GM23338 (cell line): ENCODE data around the gene PRPF6. TPM values are rescaled to one million over a fixed set of nuclear protein-coding genes. Genes with fewer than 3 reads are reported as not detected.

ENCODE experiments used
- ATAC-seq: fragments of 200-7000 bp; cut with Tn5 transposase; 3 replicates; pipeline ENCODE4 v1.9.1; 2020
- DNase-seq: peaks from one replicate; pipeline ENCODE4 v3.0.0-alpha.2; 2015; ENCODE audit warnings: low spot score
- H2AFZ ChIP-seq: fragments of 200-600 bp; sonication (generic); 2 replicates; pipeline ENCODE4 v1.8.0; 2016; ENCODE audit warnings: antibody characterized with exemption, mild to moderate bottlenecking, moderate library complexity
- H3F3A ChIP-seq: fragments of 200-600 bp; sonication (generic); replicated peaks from 2 replicates; pipeline ENCODE4 v1.8.0; 2017; ENCODE audit warnings: antibody characterized with exemption, mixed run types, low read depth
- H3K27ac ChIP-seq: fragments of 200-600 bp; sonication (generic); 2 replicates; pipeline ENCODE4 v1.6.1; 2016; ENCODE audit warnings: low read depth
- H3K27me3 ChIP-seq: fragments of 200-600 bp; sonication (generic); 2 replicates; pipeline ENCODE4 v1.8.0; 2016; ENCODE audit warnings: mild to moderate bottlenecking, mixed run types, moderate library complexity; ENCODE audit not compliant: insufficient read depth
- H3K36me3 ChIP-seq: fragments of 200-600 bp; sonication (generic); 2 replicates; pipeline ENCODE4 v1.8.0; 2016; ENCODE audit warnings: mild to moderate bottlenecking; ENCODE audit not compliant: insufficient read depth
- H3K4me1 ChIP-seq: fragments of 200-600 bp; sonication (generic); 2 replicates; pipeline ENCODE4 v1.8.0; 2016; ENCODE audit warnings: mild to moderate bottlenecking, moderate library complexity; ENCODE audit not compliant: insufficient read depth
- H3K4me2 ChIP-seq: fragments of 200-600 bp; sonication (generic); 2 replicates; pipeline ENCODE4 v1.7.1; 2017; ENCODE audit warnings: mixed run types
- H3K4me3 ChIP-seq: fragments of 200-600 bp; sonication (generic); 2 replicates; pipeline ENCODE4 v1.6.1; 2016; ENCODE audit warnings: mixed run types
- H3K79me2 ChIP-seq: fragments of 200-600 bp; sonication (generic); replicated peaks from 2 replicates; pipeline ENCODE4 v1.8.0; 2017; ENCODE audit warnings: mild to moderate bottlenecking; ENCODE audit not compliant: insufficient read depth
- H3K9me2 ChIP-seq: fragments of 200-600 bp; sonication (generic); 2 replicates; pipeline ENCODE4 v1.8.0; 2017; ENCODE audit not compliant: insufficient read depth
- H4K20me1 ChIP-seq: fragments of 200-600 bp; sonication (generic); replicated peaks from 2 replicates; pipeline ENCODE4 v1.8.0; 2017; ENCODE audit warnings: mild to moderate bottlenecking; ENCODE audit not compliant: insufficient read depth
- H3K27ac Mint-ChIP-seq: 2 replicates; pipeline ENCODE4 v1.8.0; 2020; ENCODE audit warnings: inconsistent platforms, mild to moderate bottlenecking, moderate library complexity, mixed read lengths
- H3K27me3 Mint-ChIP-seq: 3 replicates; pipeline ENCODE4 v1.8.0; 2022; ENCODE audit warnings: low read depth, mild to moderate bottlenecking, moderate library complexity, mixed read lengths, inconsistent platforms; ENCODE audit not compliant: insufficient read depth, poor library complexity
- H3K36me3 Mint-ChIP-seq: 3 replicates; pipeline ENCODE4 v1.8.0; 2021; ENCODE audit warnings: low read depth, mild to moderate bottlenecking, inconsistent platforms, moderate library complexity, mixed read lengths
- H3K4me1 Mint-ChIP-seq: 3 replicates; pipeline ENCODE4 v1.8.0; 2020; ENCODE audit warnings: mild to moderate bottlenecking, inconsistent platforms, mixed read lengths
- H3K4me3 Mint-ChIP-seq: 3 replicates; pipeline ENCODE4 v1.8.0; 2021; ENCODE audit warnings: moderate library complexity, mild to moderate bottlenecking, inconsistent platforms, mixed read lengths
- H3K9me3 Mint-ChIP-seq: 3 replicates; pipeline ENCODE4 v1.8.0; 2020; ENCODE audit warnings: moderate library complexity, mild to moderate bottlenecking, inconsistent platforms, mixed read lengths
- CREB1 ChIP-seq: fragments of 250-450 bp; sonication (Bioruptor Pico); IDR thresholded peaks from 2 replicates; pipeline ENCODE4 v1.5.0; 2020; ENCODE audit warnings: low read depth, mild to moderate bottlenecking, moderate library complexity
- EZH2 ChIP-seq: fragments of 200-600 bp; sonication (generic); IDR thresholded peaks from one replicate; pipeline ENCODE4 v1.8.0; 2017; ENCODE audit warnings: antibody characterized with exemption, mild to moderate bottlenecking, low read depth; ENCODE audit not compliant: unreplicated experiment
- JUNB ChIP-seq: IDR thresholded peaks from one replicate; pipeline ENCODE4 v1.6.1; 2016; ENCODE audit warnings: antibody characterized with exemption; ENCODE audit not compliant: unreplicated experiment
- NANOG ChIP-seq: IDR thresholded peaks from 2 replicates; pipeline ENCODE4 v1.6.1; 2016; ENCODE audit warnings: antibody characterized with exemption, borderline replicate concordance
- POLR2AphosphoS5 ChIP-seq: IDR thresholded peaks from 2 replicates; pipeline ENCODE4 v1.6.1; 2016; ENCODE audit warnings: antibody characterized with exemption, low read depth
- ZNF331 ChIP-seq: fragments of 250-450 bp; sonication (Bioruptor Pico); IDR thresholded peaks from 2 replicates; pipeline ENCODE4 v1.5.0; 2020; ENCODE audit warnings: low read depth, mild to moderate bottlenecking, moderate library complexity
- polyA plus RNA-seq: library from polyadenylated mRNA; unstranded; fragments of >200 nt; fragmentation: Nextera tagmentation; extraction: Ambion mirVana; gene quantifications from 2 replicates; pipeline ENCODE4 v1.2.1, GENCODE V29; 2016
- total RNA-seq: library from RNA; depleted of rRNA; stranded (reverse); fragments of >200 nt; shearing (Covaris generic); gene quantifications from 2 replicates; pipeline ENCODE4 v1.2.3, GENCODE V29; 2014
- TF ChIP-seq, protein P1 (sequence below), 2 experiments: fragments of 200-600 bp in 1 of 2; sonication (generic) in 1 of 2; conservative IDR thresholded peaks; 2 replicates each; pipeline versions ENCODE4 v1.5.1 to v1.6.1; 2016 to 2017; ENCODE audit warnings: antibody characterized with exemption in 2 of 2, low read depth in 2 of 2, mild to moderate bottlenecking in 2 of 2, moderate library complexity in 1 of 2
- TF ChIP-seq, protein P2 (sequence below): IDR thresholded peaks from 2 replicates; pipeline ENCODE4 v1.6.1; 2016; ENCODE audit warnings: antibody characterized with exemption
- TF ChIP-seq, protein P3 (sequence below): fragments of 250-450 bp; sonication (Bioruptor Pico); IDR thresholded peaks from 2 replicates; pipeline ENCODE4 v1.5.0; 2020; ENCODE audit warnings: mild to moderate bottlenecking, moderate library complexity

The PRPF6 gene
- total and polyA plus RNA-seq, 2 experiments from 2014 or later, result 53.8 to 79.9 TPM

DNA sequence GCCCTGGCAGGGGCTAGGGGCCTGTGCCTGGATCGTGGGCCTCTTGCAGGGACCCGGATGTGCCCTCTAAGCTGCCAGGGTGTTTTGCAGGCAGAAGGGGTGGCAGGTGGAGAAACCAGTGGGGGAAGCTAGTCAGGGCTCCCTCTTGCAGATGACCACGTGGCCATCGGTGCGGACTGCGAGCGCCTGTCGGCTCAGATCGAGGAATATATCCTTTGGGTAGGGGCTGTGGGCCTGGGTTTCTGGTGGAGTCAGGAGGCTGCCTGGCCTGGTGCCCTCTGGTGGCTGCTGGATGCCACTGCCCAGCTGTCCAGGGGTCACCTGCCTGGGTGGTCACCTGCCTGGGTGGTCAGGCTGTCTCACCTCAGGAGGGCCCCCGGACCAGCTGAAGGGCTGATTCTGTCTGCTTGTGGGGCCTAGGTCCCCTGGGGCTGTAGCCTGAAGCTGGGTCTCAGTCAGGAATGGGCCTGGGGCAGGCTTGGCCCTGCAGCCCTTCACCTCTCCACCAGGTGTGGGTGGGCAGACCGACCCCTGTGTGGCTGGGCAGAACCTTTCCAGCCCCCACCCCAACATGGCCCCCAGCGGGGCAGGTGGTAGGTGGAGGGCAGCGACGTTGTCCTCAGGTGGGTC, 88.8 kb downstream of the PRPF6 start:
- H3K79me2 ChIP-seq, result no peaks in the 10 kb centered on the region
- no peak overlapping the region for H2AFZ ChIP-seq
- no peak overlapping the region for H3K4me3 Mint-ChIP-seq
- H3K36me3 ChIP-seq, result no peaks in the 10 kb centered on the region
- H3K27ac ChIP-seq, result no peak overlapping the region
- peaks cover 19% of the 10 kb centered on the region for H3K4me1 Mint-ChIP-seq
- no peaks in the 10 kb centered on the region for H3K9me3 Mint-ChIP-seq
- ATAC-seq (peak; percentile 75), DNase-seq (peak; percentile 86)
- H3K36me3 Mint-ChIP-seq, result peaks cover 2% of the 10 kb centered on the region; the same call in 1 of the 3 replicates
- 0 out of 2 replicates have a peak, but pooled peaks cover 5% of the 10 kb centered on the region for H3K4me1 ChIP-seq
- no peaks in the 10 kb centered on the region for H3K9me2 ChIP-seq
- no peak overlapping the region for H3K4me3 ChIP-seq
- peaks cover 10% of the 10 kb centered on the region for H3K27me3 Mint-ChIP-seq
- H4K20me1 ChIP-seq, result no peaks in the 10 kb centered on the region
- TF ChIP-seq, protein P1, sequence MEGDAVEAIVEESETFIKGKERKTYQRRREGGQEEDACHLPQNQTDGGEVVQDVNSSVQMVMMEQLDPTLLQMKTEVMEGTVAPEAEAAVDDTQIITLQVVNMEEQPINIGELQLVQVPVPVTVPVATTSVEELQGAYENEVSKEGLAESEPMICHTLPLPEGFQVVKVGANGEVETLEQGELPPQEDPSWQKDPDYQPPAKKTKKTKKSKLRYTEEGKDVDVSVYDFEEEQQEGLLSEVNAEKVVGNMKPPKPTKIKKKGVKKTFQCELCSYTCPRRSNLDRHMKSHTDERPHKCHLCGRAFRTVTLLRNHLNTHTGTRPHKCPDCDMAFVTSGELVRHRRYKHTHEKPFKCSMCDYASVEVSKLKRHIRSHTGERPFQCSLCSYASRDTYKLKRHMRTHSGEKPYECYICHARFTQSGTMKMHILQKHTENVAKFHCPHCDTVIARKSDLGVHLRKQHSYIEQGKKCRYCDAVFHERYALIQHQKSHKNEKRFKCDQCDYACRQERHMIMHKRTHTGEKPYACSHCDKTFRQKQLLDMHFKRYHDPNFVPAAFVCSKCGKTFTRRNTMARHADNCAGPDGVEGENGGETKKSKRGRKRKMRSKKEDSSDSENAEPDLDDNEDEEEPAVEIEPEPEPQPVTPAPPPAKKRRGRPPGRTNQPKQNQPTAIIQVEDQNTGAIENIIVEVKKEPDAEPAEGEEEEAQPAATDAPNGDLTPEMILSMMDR (conservative IDR thresholded peaks at IDR 0.05; ENCODE audit: low read depth in 2 of 2), result peak; percentile 74 to 84
- no peak for TF ChIP-seq POLR2AphosphoS5
- no peaks in the 10 kb centered on the region for H3K27me3 ChIP-seq
- no peak overlapping the region for H3K4me2 ChIP-seq
- no peak overlapping the region for H3K27ac Mint-ChIP-seq
- H3F3A ChIP-seq, result no peaks in the 10 kb centered on the region

DNA sequence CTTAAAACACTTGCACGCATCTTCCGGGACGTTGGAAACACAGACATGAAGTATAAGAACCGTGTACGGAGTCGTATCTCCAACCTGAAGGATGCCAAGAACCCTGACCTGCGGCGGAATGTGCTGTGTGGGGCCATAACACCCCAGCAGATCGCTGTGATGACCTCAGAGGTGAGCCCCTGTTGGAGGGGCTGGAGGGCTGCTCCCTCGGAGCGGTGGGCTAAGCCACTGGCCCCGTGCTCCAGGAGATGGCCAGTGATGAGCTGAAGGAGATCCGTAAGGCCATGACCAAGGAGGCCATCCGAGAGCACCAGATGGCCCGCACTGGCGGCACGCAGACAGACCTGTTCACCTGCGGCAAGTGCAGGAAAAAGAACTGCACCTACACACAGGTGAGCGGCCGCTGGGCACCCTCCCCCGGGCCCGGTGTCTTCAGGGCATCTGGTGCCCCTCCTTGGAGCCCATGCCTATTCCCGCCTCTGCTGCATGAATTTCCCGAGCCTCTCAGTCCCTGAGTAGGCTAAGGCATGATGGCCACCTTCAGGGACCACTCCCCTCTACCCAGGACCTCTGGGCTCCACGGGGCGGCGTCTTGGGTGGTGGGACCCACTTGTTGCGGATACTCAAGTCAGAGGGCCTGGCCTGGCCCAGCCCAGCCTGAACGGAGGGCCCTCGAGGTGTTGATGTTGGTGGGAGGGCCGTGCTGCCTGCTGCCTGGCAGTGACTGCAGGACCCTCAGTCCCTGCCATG, 89.5 kb downstream of the PRPF6 start:
- Mint-ChIP-seq H3K27ac (no peak overlapping the region), H3K9me3 (no peaks in the 10 kb centered on the region), H3K36me3 (peaks cover 2% of the 10 kb centered on the region; the same call in 1 of the 3 replicates), H3K4me1 (peaks cover 15% of the 10 kb centered on the region), H3K27me3 (peaks cover 10% of the 10 kb centered on the region), H3K4me3 (no peak overlapping the region)
- Histone ChIP-seq H4K20me1 (no peaks in the 10 kb centered on the region), H3K36me3 (no peaks in the 10 kb centered on the region), H3K79me2 (no peaks in the 10 kb centered on the region), H2AFZ (no peak overlapping the region), H3K4me2 (no peak overlapping the region), H3K4me3 (no peak overlapping the region), H3K27ac (no peak overlapping the region), H3K9me2 (no peaks in the 10 kb centered on the region), H3K27me3 (no peaks in the 10 kb centered on the region), H3K4me1 (0 out of 2 replicates have a peak, but pooled peaks cover 5% of the 10 kb centered on the region), H3F3A (no peaks in the 10 kb centered on the region)
- ATAC-seq (no peak), DNase-seq (no peak)
- TF ChIP-seq ZNF331 (CRISPR knock-in tag) (no peak), POLR2AphosphoS5 (no peak), EZH2 (no peak), NANOG (no peak), CREB1 (no peak), JUNB (no peak)
- TF ChIP-seq, protein P2, sequence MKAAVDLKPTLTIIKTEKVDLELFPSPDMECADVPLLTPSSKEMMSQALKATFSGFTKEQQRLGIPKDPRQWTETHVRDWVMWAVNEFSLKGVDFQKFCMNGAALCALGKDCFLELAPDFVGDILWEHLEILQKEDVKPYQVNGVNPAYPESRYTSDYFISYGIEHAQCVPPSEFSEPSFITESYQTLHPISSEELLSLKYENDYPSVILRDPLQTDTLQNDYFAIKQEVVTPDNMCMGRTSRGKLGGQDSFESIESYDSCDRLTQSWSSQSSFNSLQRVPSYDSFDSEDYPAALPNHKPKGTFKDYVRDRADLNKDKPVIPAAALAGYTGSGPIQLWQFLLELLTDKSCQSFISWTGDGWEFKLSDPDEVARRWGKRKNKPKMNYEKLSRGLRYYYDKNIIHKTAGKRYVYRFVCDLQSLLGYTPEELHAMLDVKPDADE, result no peak
- TF ChIP-seq, protein P3, sequence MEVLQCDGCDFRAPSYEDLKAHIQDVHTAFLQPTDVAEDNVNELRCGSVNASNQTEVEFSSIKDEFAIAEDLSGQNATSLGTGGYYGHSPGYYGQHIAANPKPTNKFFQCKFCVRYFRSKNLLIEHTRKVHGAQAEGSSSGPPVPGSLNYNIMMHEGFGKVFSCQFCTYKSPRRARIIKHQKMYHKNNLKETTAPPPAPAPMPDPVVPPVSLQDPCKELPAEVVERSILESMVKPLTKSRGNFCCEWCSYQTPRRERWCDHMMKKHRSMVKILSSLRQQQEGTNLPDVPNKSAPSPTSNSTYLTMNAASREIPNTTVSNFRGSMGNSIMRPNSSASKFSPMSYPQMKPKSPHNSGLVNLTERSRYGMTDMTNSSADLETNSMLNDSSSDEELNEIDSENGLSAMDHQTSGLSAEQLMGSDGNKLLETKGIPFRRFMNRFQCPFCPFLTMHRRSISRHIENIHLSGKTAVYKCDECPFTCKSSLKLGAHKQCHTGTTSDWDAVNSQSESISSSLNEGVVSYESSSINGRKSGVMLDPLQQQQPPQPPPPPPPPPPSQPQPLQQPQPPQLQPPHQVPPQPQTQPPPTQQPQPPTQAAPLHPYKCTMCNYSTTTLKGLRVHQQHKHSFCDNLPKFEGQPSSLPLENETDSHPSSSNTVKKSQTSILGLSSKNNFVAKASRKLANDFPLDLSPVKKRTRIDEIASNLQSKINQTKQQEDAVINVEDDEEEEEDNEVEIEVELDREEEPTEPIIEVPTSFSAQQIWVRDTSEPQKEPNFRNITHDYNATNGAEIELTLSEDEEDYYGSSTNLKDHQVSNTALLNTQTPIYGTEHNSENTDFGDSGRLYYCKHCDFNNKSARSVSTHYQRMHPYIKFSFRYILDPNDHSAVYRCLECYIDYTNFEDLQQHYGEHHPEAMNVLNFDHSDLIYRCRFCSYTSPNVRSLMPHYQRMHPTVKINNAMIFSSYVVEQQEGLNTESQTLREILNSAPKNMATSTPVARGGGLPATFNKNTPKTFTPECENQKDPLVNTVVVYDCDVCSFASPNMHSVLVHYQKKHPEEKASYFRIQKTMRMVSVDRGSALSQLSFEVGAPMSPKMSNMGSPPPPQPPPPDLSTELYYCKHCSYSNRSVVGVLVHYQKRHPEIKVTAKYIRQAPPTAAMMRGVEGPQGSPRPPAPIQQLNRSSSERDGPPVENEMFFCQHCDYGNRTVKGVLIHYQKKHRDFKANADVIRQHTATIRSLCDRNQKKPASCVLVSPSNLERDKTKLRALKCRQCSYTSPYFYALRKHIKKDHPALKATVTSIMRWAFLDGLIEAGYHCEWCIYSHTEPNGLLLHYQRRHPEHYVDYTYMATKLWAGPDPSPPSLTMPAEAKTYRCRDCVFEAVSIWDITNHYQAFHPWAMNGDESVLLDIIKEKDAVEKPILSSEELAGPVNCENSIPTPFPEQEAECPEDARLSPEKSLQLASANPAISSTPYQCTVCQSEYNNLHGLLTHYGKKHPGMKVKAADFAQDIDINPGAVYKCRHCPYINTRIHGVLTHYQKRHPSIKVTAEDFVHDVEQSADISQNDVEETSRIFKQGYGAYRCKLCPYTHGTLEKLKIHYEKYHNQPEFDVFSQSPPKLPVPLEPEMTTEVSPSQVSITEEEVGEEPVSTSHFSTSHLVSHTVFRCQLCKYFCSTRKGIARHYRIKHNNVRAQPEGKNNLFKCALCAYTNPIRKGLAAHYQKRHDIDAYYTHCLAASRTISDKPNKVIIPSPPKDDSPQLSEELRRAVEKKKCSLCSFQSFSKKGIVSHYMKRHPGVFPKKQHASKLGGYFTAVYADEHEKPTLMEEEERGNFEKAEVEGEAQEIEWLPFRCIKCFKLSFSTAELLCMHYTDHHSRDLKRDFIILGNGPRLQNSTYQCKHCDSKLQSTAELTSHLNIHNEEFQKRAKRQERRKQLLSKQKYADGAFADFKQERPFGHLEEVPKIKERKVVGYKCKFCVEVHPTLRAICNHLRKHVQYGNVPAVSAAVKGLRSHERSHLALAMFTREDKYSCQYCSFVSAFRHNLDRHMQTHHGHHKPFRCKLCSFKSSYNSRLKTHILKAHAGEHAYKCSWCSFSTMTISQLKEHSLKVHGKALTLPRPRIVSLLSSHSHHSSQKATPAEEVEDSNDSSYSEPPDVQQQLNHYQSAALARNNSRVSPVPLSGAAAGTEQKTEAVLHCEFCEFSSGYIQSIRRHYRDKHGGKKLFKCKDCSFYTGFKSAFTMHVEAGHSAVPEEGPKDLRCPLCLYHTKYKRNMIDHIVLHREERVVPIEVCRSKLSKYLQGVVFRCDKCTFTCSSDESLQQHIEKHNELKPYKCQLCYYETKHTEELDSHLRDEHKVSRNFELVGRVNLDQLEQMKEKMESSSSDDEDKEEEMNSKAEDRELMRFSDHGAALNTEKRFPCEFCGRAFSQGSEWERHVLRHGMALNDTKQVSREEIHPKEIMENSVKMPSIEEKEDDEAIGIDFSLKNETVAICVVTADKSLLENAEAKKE (CRISPR knock-in tag), result no peak
